Thoracic aorta (tissue), 2 donors: ENCODE results near the gene CTNNA3. TPM values are rescaled to one million over a fixed set of nuclear protein-coding genes. Genes with fewer than 3 reads are reported as not detected.

Experiments
- ATAC-seq: fragments of 150-250 bp; one replicate; pipeline ENCODE4 v1.8.0; 2017; ENCODE audit warnings: low read depth; ENCODE audit not compliant: insufficient number of reproducible peaks, low FRiP score
- DNase-seq: peaks from one replicate; pipeline ENCODE4 v3.0.0-alpha.2; 2020; ENCODE audit warnings: low spot score
- H3K27ac ChIP-seq, 2 donors: fragments of 200-600 bp; sonication (generic); 1 replicate in 1 of 2; 2 replicates in 1 of 2; pipeline ENCODE4 v1.5.1; 2016; ENCODE audit warnings: mild to moderate bottlenecking in 2 of 2, moderate library complexity in 2 of 2
- H3K27me3 ChIP-seq: fragments of 200-600 bp; sonication (generic); replicated peaks from 2 replicates; pipeline ENCODE4 v1.6.0; 2016; ENCODE audit warnings: mild to moderate bottlenecking; ENCODE audit not compliant: insufficient read depth
- H3K36me3 ChIP-seq: fragments of 200-600 bp; sonication (generic); one replicate; pipeline ENCODE4 v1.5.1; 2016
- H3K4me1 ChIP-seq, 2 donors: fragments of 200-600 bp; sonication (generic); 1 replicate in 1 of 2; 2 replicates in 1 of 2; pipeline versions ENCODE4 v1.5.1 to v1.6.0; 2016; ENCODE audit warnings: low read depth in 2 of 2, mild to moderate bottlenecking in 1 of 2; ENCODE audit not compliant: control insufficient read depth in 1 of 2
- H3K4me3 ChIP-seq: fragments of 200-600 bp; sonication (generic); 2 replicates; pipeline ENCODE4 v1.5.1; 2016; ENCODE audit warnings: mild to moderate bottlenecking
- H3K9me3 ChIP-seq: fragments of 200-600 bp; sonication (generic); 2 replicates; pipeline ENCODE4 v1.5.1; 2016
- total RNA-seq, 2 donors: library from RNA; depleted of rRNA; stranded (reverse); fragments of >200 nt; gene quantifications; one replicate each; pipeline versions ENCODE4 v1.1.0 to v1.2.3, GENCODE V29; 2016
- TF ChIP-seq, protein P1 (sequence below): fragments of 200-600 bp; sonication (generic); IDR thresholded peaks from one replicate; pipeline ENCODE4 v1.5.1; 2019; ENCODE audit warnings: antibody characterized with exemption

The CTNNA3 gene
- total RNA-seq, 2 donors from 2014 or later: 0.95 to 1.2 TPM

DNA sequence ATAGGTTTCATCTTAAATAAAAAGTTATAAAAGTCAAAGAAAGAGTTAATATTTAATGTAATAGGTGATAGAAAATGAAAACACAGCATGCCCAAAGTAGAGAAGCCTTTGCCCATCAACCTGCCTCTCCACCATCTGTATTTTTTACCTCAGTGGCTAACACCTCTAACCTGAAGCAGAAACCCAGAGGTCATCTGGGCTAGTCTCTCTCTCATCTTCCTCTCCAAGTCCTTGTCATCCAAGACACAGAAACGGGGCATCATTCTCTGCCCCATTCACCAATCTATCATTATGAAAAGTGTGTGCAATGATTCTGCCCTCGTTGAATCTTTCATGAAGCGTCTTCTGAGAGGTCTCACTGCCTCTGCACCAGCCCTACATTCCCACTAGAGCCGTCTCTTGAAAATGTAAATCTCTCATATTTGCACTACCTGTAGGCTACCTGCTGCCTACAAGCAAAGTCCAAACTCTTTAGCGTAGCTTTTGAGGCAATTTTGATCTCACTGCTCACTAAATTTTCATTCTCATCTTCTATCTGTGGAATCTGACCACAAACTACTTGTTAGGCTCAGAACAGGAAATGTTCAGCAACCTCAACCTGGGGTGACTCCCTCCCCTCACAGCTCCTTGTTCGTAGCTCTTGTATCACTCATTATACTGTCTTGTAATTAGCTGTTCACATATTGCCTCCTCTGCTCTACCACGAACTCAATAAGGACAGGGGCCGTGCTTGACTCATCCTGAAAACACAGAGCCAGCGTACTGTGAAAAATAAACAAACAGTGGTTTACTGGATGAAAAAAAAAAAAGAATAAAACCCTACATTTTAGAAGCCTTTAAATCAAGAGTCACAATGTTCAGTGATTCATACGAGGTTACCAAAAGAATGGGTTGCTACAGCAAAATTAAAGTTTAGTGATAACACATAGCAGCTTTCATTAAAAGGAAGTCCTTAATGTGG lies 83.1 kb downstream of the CTNNA3 start:
- no peak for ATAC-seq
- Histone ChIP-seq H3K36me3 (no peaks in the 10 kb centered on the region), H3K27ac (no peak overlapping the region), H3K4me3 (no peak overlapping the region), H3K27me3 (no peaks in the 10 kb centered on the region), H3K9me3 (no peaks in the 10 kb centered on the region), H3K4me1 (no peaks in the 10 kb centered on the region)
- TF ChIP-seq, protein P1, sequence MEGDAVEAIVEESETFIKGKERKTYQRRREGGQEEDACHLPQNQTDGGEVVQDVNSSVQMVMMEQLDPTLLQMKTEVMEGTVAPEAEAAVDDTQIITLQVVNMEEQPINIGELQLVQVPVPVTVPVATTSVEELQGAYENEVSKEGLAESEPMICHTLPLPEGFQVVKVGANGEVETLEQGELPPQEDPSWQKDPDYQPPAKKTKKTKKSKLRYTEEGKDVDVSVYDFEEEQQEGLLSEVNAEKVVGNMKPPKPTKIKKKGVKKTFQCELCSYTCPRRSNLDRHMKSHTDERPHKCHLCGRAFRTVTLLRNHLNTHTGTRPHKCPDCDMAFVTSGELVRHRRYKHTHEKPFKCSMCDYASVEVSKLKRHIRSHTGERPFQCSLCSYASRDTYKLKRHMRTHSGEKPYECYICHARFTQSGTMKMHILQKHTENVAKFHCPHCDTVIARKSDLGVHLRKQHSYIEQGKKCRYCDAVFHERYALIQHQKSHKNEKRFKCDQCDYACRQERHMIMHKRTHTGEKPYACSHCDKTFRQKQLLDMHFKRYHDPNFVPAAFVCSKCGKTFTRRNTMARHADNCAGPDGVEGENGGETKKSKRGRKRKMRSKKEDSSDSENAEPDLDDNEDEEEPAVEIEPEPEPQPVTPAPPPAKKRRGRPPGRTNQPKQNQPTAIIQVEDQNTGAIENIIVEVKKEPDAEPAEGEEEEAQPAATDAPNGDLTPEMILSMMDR: no peak
- DNase-seq: no peak

DNA sequence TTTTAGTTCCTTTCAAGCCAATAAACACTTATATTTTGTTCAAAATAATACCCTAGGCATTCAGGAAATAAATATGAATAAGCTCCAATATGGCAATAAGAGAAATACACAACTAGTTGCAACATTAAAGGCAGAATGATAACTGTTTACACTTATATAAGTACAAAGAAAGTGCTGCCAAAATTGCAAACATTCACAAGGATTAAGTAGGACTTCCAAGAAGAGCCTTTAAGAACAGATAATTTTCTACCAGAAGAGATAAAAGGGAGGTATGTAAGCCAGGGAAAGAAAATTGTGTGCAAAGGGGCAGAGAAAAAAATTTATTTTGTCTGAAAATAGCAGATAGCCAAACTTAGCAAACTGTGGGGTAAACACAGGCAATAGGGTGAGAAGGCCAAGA lies 83.8 kb downstream of the CTNNA3 start:
- ATAC-seq: no peak
- TF ChIP-seq, protein P1: no peak
- H3K9me3 ChIP-seq: no peaks in the 10 kb centered on the region
- no peaks in the 10 kb centered on the region for H3K36me3 ChIP-seq
- no peak overlapping the region for H3K4me3 ChIP-seq
- no peak overlapping the region for H3K27ac ChIP-seq
- no peak for DNase-seq
- no peaks in the 10 kb centered on the region for H3K27me3 ChIP-seq
- peaks cover 0 to under 1% of the 10 kb centered on the region in 2 donors for H3K4me1 ChIP-seq

DNA sequence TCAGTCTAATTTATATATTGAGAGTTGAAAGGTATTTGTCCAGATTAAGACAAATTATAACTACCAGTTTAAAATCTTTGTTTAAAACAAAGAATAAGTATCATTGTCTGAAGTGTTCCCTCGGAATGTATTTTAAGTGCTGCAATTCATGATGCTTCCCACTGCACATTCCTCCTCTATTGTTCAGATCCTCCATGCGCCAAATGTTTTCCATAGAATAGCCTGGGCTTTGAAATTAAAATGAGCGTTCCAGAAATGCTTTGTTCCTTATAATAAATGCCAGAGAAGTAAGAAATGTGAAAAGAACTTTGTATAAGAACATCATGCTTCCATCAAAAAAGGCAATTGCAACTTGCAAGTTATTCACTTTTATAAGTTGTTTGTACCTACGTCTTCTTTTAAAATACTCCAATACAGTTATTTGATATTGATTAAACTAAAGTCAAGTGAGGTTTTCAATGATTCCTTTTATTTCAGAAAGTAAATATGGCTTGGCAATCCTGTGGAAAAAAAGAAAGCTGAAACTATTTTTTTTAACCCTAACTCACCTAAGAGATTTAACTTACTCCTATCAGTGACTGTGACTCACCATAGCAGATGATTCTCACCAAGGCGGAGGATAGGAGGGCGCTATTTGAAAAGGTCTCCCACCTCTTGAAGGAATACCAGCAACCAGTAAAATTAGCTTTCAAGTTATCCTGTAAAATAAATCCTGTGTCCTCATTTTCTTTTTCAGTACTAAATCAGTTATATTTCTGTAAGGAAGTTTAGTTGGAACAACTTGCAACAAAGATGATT lies 85.8 kb downstream of the CTNNA3 start:
- Histone ChIP-seq H3K27me3 (no peaks in the 10 kb centered on the region), H3K27ac (no peak overlapping the region), H3K36me3 (no peaks in the 10 kb centered on the region), H3K4me1 (peaks cover 0 to 10% of the 10 kb centered on the region in 2 donors), H3K4me3 (no peak overlapping the region), H3K9me3 (no peaks in the 10 kb centered on the region)
- TF ChIP-seq, protein P1: no peak
- no peak for ATAC-seq
- DNase-seq: no peak

DNA sequence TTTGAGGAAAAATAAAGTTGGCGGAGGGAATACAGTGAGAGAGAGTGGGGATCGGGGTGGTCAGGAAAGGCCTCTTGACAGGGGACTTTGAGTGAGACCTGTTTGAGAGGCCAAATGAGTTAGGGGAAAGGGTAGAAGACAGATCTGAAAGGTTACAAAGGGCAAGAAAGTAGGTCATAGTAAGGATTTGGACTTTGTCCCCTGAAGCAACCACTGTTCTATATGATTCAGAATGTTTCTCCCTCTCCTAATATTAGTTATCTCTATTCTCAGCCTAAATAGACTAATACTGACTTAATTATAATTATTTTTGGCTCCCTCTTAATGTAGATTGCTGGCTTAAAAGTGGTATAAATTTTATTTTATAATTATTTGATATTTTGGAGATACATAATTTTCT lies 88.0 kb downstream of the CTNNA3 start:
- Histone ChIP-seq H3K27ac (no peak overlapping the region), H3K36me3 (no peaks in the 10 kb centered on the region), H3K9me3 (no peaks in the 10 kb centered on the region), H3K4me1 (peaks cover 0 to 10% of the 10 kb centered on the region in 2 donors), H3K27me3 (no peaks in the 10 kb centered on the region), H3K4me3 (no peak overlapping the region)
- TF ChIP-seq, protein P1: no peak
- ATAC-seq (no peak), DNase-seq (no peak)

DNA sequence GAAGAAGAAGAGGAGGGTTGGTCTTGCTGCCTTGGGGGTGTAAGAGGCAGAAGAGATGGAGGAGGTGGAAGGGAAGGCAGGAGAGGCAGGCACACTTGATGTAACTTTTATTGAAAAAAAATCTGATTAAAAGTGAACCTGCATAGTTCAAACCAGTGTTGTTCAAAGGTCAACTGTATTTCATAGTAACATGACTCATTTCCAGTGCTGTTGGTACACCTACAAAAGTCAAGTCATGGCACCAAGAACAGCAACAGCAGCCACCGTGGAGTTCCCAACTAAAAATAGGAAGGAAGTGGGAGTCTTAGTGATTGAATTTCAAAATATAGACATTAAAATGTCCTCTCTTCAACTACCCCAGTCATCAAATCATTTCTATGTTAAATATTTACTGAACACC lies 88.5 kb downstream of the CTNNA3 start:
- H3K36me3 ChIP-seq: no peaks in the 10 kb centered on the region
- TF ChIP-seq, protein P1: no peak
- no peak overlapping the region for H3K27ac ChIP-seq
- H3K4me1 ChIP-seq: peaks cover 0 to 10% of the 10 kb centered on the region in 2 donors
- no peak overlapping the region for H3K4me3 ChIP-seq
- DNase-seq: no peak
- H3K27me3 ChIP-seq: no peaks in the 10 kb centered on the region
- no peaks in the 10 kb centered on the region for H3K9me3 ChIP-seq
- ATAC-seq: no peak
